Activated CD8-positive, alpha-beta memory T cell treated with anti-CD3 and anti-CD28 coated beads, Interleukin-2, amount 50 U/mL, for 1 hour (primary cell): ENCODE measurements around the gene SH3BGRL3.
"Not testable (repeated sequence)": the region's sequence is repeated elsewhere in the genome, so short reads cannot be mapped to it uniquely, and the experiment has no call there.

Experiments used
- DNase-seq: peaks from one replicate; pipeline ENCODE4 v3.0.0-alpha.2; 2020; ENCODE audit errors: extremely low read depth

Gene SH3BGRL3

DNA sequence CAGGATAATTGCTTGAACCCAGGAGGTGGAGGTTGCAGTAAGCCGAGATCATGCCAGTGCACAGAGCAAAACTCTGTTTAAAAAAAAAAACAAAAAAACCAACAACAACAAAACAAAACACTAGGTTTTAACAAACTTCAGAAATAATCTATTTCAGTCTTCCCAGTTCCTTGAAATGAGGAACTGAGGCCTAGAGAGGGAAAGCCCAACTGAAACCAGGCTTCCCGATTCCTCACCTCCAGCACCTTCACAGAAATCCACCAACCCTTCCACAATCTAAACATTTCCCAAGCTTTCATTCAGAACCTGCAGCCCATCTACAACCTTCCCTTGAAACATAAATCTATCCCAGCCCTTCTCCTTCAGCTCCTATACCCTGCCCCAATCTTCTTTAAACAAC is 37.3 kb downstream of the SH3BGRL3 start:
- no peak for DNase-seq

DNA sequence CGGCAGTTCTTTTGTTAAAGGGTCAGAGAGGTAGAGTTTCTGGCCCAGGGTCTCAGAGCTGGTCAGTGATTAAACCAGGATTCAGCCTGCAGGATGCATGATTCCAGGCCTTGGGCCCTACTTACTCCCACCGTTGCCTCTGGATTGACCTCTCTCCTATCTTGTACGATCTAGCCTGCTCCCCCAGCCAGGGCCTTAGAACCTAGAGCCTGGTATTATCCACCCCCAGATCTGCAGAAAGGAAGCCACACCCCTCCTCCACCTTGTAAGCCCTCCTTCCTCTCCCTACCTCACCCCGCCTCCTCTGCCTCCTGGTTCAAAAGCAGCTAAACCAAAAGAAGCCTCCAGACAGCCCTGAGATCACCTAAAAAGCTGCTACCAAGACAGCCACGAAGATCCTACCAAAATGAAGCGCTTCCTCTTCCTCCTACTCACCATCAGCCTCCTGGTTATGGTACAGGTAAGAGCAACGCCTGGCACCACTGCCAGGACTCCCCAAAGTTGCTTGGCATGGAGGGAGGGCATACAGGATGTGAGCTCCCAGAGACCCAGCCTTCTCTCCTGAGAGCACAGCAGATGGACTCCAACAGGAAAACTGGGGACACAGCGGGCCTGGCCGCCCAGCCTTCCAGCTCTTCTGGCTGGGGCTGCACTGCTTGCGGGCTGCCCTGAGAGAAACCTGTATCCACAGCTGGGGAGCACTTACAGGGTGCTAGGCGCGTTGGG is 37.9 kb downstream of the SH3BGRL3 start, which contains the start of gene CD52:
TSS of gene CD52 (plus strand) at position 347 of the 726 bp plus-strand sequence. CDS start at position 407, 60 bp downstream.
- peak; percentile 71 for DNase-seq

DNA sequence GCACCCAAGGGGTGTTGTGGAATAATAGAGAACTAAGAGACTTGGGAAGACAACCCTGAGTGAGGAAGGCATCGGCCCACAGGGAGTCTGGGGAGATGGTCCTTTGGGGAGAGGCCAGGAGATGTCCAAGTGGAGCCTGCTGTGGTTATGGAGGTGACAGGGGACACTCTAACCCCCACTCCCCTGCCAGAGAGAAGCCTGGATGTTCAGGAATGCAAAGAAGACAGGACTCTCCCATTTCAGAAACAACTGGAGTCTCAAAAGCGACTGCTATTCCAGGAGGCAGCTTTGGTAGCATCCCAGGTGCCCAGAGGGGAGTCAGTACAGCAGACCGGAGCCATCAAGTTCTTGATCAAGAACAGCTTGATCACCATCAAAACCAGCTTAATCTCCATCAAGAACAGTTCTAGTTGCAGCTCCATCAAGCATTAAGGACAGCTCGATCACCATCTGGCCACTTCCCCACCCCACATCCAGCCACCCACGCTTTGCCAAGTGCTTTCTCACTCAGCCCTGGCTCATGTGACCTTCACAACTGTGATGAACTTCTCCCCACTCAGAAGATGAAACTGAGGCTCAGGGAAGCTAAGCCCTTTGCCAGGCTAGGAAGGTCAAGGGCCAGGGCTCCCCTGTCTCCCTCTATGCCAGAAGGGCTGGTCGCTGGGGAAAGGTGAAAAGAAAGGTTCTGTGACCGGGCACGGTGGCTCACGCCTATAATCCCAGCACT is 38.6 kb downstream of the SH3BGRL3 start:
- no peak for DNase-seq

DNA sequence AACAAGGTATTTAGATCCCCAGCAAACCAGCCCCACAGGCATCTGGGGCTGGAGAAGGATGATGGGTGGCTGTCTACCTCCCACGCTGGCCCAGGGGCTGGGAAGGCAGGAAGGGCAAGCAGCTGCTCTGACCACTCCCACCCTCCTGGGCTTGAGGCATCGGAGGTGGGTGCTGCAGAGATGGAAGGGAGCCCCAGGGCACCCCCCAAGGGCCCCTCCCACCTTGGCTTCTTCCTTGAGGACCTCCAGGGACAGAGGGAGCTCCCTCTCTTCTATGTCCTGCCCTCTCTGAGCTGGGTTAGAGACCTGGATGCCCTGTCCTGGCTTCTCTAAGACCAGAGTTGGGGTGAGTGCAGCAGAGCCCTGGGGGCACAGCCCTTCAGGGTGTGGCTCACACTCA is 41.0 kb downstream of the SH3BGRL3 start:
- no peak for DNase-seq

DNA sequence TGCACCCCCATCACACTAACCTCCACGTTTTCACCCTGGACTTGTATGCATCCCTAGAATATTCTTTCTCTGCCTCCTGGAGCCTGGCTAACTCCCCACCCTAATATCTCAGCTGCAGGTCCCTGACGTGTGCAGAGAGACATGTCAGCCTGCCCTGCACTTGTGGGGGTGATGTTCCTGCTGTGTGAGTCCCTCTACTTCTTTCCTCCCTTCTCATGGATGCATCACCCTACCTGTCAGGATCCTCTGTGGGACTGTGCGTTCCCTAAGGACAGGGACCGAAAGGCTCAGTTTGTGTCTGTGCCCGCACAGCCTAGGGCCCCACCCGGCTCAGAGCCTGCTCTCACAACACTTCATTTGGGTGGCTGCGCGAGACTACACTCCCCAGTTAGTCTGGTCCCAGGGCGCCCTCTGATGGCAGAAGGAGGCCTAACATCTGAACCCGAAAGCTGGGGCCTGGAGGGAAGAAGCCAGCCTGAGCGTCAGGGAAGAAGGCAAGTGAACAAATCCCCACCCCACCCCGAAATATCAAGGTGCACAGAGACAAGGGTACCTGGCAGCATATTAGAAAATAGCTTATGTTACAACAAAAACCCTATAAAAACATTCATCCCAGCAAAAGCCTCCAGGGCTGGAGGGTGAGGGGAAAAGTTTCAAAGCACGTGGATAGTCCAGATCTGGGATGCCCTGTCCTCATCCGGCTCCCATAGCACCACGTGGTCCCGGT is 41.6 kb downstream of the SH3BGRL3 start:
- peak; percentile 88 for DNase-seq

DNA sequence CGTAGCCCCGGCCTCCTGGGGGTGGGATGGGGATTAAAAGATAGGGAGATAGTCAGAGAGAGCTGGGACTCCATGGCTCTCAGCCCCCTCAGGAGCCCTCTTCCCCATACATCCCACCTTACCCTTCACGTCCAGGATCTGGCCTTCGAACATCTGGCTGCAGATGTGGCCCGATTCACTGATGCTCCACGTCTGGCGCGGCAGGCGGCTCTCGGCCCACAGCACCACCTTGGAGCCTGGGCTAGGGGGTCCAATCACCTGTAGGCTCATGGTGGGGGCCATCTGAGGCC is 42.1 kb downstream of the SH3BGRL3 start:
- no peak for DNase-seq

DNA sequence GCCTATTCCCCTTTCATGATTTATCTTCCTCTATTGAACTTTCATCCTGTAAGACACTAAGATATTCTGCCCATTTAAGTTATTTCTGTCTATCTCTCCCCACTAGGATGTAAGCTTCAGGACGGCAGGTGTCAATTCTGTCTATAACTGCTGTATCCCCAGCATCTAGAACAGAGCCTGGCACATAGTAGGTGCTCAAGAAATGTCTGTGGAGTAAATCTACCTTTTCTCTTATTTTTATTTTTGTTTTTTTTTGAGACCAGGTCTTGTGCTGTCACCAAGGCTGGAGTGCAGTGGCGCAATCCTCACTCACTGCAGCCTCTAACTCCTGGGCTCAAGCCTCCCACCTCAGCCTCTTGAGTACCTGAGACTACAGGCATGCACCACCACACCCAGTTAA is 43.5 kb downstream of the SH3BGRL3 start:
- DNase-seq, result no peak

DNA sequence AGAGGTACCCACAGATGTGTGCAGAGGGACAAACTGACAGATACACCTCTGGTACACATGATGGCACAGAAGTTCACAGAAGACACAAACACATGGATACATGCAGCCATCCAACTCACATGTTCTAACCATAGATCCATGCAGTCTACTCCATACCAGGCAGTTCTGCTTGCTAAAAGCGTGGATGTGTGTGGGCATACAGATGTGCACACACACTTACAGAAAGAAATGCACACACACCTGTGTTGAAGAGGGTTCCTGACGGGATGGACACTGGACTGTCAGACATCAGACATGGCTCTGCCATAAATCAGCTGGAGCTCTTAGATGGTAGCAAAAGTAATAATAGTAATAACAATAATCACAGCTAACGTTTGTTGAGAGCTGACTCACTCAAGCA is 44.7 kb downstream of the SH3BGRL3 start:
- no peak for DNase-seq

DNA sequence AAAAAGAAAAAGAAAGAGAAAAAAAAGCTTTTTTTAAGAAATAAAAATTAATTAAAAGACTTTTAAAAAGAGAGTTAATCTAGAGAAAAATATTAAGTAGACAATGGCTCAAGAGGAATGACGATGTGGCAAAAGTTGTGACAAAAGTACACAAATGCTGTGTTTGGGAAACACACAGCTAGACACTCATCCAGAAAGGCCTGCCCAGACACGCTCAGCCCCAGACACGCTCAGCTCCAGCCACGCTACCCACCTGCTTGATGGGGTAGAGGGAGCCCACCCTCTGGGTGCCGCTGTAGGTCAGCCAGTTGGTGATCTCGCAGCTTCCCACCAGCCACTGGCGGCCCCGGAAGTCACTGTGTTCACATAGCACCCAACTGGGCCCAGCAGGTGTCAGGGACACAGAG is 48.1 kb downstream of the SH3BGRL3 start:
- DNase-seq, result no peak

DNA sequence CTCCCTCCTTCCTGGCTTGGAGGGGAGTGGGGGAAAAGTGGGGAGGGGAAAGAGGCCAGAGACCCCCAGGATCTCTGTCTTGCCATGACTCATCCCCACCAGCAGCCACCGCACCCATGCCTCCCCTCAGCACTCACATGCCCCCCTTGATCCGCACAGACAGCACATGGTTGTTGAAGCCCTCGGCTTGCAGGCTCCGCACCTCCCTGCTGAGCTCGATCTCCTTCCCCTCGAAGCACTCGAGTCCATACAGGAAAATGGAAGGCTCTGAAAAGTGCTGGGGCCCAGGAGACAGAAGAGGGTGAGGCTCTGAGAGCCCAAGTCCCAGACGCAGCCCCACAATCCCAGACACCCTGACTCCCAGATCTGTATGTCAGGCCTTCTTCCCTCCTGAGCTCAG is 48.7 kb downstream of the SH3BGRL3 start:
- no peak for DNase-seq

DNA sequence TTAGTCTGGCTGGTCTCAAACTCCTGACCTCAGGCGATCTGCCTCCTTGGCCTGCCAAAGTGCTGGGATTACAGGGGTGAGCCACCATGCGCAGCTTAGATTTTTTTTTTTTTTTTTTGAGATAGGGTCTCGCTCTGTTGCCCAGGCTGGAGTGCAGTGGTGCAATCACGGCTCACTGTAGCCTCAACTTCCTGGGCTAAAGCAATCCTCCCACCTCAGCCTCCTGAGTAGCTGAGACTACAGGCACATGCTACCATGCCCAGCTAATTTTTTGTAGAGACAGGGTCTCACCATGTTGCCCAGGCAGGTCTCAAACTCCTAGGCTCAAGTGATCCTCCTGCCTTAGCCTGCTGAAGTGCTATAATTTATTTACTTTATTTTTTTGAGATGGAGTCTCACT is 49.5 kb downstream of the SH3BGRL3 start:
- DNase-seq, result not testable (repeated sequence)

DNA sequence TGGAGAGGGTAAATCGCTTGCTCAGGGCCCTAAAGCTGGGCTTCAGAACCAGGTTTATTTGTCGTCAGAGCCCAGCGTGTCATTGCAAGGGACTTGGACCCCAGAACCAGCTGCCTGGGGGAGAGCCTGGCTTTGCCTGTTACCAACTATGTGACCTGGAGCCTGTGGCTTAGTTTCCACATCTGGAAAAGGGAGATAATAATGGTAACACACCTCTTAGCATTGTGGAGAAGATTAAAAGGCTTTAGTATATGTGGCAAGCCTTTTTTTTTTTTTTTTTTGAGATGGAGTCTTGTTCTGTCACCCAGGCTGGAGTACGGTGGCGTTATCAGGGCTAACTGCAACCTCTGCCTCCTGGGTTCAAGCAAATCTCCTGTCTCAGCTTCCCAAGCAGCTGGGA is 50.4 kb downstream of the SH3BGRL3 start:
- no peak for DNase-seq
